Cardiac ventricle fibroblast (primary cell): ENCODE measurements around the gene PLSCR5. TPM values are rescaled to one million over a fixed set of nuclear protein-coding genes. Genes with fewer than 3 reads are reported as not detected.

Experiments
- total RNA-seq: library from RNA; depleted of rRNA; stranded (reverse); fragments of >200 nt; gene quantifications from 2 replicates; pipeline ENCODE4 v1.2.3, GENCODE V29; 2015

The PLSCR5 gene
- total RNA-seq = not detected in 2 replicates

GRCh38 chr3:146605106-146605505 is at the start of gene PLSCR5:
TSS of gene PLSCR5 (minus strand) at chr3:146605346. CDS start at chr3:146605212, 134 bp downstream.

GRCh38 chr3:146544002-146544928 is 60.9 kb downstream of the PLSCR5 start, which contains the start of gene PLSCR1:
TSS of gene PLSCR1 (minus strand) at chr3:146544607. CDS start at chr3:146536552, 8,055 bp downstream.

Other genes with a start within 250 kb of the PLSCR5 start
- gene PLSCR2, start 135.8 kb downstream of the PLSCR5 start, total RNA-seq = not detected in 2 replicates
- gene PLSCR1, start 60.7 kb downstream of the PLSCR5 start, total RNA-seq = 177 and 207 TPM in 2 replicates